GM12875 (cell line): Measurements from ENCODE around the gene KRTAP4-9.
"Not testable (repeated sequence)": the region's sequence is repeated elsewhere in the genome, so short reads cannot be mapped to it uniquely, and the experiment has no call there.

Experiments
- H3K4me3 ChIP-seq: one replicate; pipeline ENCODE4 v1.5.1; 2011; ENCODE audit warnings: low read depth, low read length, control low read depth
- TF ChIP-seq, protein P1 (sequence below): IDR thresholded peaks from 2 replicates; pipeline ENCODE4 v1.5.1; 2011; ENCODE audit warnings: low read depth, mild to moderate bottlenecking, control low read depth, inconsistent platforms, low read length, moderate library complexity, borderline replicate concordance; ENCODE audit not compliant: insufficient read depth

KRTAP4-9 gene

DNA sequence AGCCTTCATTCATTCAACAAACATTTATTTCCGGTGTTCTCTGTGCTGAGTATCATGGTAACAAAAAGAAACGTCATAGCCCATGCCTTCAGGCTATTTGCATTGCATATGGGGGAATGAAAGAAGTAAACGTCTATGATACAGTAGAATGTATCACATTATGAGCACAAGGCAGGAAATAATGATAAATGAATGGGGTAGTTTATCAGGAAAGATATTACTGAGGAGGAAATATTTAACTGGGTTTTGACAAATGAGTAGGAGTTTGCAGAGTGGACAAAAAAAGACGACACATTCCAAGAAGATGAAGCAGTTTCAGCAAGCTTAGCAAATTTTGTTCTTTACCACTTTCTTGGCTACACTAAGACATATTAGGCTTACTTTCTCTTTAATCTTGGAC lies 22.6 kb upstream of the KRTAP4-9 start:
- TF ChIP-seq, protein P1, sequence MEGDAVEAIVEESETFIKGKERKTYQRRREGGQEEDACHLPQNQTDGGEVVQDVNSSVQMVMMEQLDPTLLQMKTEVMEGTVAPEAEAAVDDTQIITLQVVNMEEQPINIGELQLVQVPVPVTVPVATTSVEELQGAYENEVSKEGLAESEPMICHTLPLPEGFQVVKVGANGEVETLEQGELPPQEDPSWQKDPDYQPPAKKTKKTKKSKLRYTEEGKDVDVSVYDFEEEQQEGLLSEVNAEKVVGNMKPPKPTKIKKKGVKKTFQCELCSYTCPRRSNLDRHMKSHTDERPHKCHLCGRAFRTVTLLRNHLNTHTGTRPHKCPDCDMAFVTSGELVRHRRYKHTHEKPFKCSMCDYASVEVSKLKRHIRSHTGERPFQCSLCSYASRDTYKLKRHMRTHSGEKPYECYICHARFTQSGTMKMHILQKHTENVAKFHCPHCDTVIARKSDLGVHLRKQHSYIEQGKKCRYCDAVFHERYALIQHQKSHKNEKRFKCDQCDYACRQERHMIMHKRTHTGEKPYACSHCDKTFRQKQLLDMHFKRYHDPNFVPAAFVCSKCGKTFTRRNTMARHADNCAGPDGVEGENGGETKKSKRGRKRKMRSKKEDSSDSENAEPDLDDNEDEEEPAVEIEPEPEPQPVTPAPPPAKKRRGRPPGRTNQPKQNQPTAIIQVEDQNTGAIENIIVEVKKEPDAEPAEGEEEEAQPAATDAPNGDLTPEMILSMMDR: no peak
- no peak overlapping the region for H3K4me3 ChIP-seq

DNA sequence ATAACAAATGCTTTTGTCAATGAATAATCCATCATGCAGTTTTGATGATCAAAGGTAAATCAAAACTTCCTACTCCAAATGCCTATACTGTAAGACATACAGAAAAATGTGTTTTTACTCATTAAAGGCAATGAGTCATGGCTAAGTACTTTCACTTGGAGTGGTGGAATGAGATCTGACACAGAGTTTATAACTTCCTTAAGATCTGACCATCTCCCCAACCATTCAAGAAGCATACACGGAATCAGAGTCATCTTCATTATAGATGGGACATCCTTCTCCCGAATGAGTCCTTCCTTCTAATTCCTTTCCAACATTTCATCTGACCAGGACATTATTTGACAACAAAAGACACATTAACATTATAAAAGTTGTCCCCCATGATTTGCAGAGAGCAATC lies 21.8 kb upstream of the KRTAP4-9 start:
- not testable (repeated sequence) for H3K4me3 ChIP-seq

DNA sequence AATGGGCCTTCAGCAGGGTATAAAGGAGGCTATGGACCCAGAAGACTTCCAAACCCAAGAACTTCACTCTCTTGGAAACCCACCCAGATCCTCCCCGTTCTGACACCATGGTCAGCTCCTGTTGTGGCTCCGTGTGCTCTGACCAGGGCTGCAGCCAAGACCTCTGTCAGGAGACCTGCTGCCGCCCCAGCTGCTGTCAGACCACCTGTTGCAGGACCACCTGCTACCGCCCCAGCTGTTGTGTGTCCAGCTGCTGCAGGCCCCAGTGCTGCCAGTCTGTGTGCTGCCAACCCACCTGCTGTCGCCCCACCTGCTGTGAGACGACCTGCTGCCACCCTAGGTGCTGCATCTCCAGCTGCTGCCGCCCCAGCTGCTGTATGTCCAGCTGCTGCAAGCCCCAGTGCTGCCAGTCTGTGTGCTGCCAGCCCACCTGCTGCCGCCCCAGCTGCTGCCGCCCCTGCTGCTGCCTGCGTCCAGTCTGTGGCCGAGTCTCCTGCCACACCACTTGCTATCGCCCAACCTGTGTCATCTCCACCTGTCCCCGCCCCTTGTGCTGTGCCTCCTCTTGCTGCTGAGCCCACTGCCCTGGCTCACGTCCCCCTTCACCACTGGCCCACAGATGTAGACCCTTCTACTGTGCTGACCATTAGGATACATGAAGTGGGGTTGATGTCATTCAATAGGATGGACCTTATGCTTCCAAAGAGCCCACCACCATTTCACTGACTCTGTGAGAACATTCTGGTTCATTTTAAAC lies 20.9 kb upstream of the KRTAP4-9 start, which contains the start of gene KRTAP4-7:
Gene KRTAP4-7, plus strand, starts transcription at position 51 of the 757 bp plus-strand sequence. Its CDS starts 57 bp downstream, at position 108.
- H3K4me3 ChIP-seq: not testable (repeated sequence)

DNA sequence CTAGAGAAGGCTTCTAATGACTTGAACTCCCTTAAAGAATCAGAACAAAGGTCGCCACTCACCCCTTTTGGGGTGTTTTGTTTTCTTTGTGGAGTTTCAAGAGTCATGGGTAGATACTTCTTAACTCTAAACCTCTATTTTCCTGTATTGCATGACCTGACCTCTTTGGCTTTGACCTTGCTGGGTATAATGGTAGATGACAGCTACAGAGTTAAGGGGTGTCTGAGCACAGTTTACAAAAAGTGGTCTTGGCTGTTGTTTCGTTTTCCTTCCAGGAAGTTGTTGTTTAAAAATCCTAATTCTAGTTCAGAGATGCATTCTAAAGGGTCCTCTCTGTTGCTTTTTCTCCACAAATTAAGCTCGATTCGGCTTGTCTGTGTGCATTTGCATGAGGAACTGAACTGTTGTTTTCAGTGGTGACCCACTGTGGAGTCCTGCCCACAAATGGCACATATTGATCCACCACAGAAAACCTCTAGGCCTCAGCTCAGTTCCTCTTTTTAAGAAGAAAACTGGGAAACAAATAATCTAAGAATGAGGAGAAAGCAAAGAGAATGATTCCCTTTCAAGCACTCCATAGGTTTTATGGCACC lies 16.3 kb upstream of the KRTAP4-9 start:
- H3K4me3 ChIP-seq: not testable (repeated sequence)

DNA sequence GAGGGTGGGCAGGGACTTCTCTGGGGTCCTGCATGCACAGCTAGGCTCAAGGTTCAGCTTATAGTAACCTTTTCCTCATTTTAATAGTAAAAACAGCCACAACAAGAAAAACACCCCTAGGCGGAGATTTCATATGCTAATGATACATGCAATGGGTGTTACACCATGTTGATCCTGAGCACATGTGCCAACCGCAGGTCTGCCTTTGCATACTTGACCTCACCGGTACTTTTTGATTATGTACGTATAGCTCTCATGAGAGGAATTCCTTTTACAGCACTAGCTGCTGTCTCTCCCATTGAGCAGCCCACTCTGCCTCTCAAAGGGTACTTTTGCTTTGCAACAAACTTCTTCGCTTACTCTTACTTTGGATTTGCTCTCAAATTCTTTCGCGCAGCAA lies 9.1 kb upstream of the KRTAP4-9 start:
- TF ChIP-seq, protein P1: no peak
- no peak overlapping the region for H3K4me3 ChIP-seq

DNA sequence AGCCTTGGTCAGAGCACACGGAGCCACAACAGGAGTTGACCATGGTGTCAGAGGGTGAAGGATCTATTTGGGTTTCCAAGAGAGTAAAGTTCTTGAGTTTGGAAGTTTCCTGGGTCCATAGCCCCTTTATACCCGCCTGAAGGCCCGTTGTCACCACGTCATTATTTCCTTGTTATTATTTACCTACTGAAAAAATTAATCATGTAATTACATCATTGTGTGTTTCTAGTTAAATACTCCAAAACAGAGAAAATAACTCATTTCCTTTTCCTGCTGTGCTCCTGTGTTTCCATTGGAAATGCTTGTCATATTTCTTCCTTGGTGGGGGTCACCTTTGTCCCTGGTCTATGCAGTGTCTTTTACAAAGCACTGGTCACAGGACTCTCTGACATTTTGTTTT lies 7.1 kb upstream of the KRTAP4-9 start, which contains the start of gene KRTAP4-8:
Gene KRTAP4-8, minus strand, starts transcription at position 101 of the 400 bp plus-strand sequence. Its CDS starts 58 bp downstream, at position 43.
- TF ChIP-seq, protein P1: no peak
- no peak within 1 kb of the TSS for H3K4me3 ChIP-seq

DNA sequence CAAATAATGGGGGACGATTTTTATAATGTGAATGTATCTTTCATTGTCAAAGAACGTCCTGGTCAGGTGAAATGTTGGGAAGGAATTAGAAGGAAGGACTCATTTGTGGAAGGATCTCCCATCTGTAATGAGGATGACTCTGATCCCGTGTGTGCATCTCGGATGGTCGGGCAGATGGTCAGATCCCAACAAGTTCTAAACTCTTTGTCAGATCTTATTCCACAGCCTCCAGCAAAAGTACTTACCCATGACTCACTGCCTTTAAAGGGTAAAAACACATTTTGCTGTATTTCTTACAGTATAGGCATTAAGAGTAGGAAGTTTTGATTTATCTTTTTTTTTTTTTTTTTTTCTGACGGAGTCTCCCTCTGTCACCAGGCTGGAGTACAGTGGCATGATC lies 6.7 kb upstream of the KRTAP4-9 start:
- TF ChIP-seq, protein P1: no peak
- no peak overlapping the region for H3K4me3 ChIP-seq

DNA sequence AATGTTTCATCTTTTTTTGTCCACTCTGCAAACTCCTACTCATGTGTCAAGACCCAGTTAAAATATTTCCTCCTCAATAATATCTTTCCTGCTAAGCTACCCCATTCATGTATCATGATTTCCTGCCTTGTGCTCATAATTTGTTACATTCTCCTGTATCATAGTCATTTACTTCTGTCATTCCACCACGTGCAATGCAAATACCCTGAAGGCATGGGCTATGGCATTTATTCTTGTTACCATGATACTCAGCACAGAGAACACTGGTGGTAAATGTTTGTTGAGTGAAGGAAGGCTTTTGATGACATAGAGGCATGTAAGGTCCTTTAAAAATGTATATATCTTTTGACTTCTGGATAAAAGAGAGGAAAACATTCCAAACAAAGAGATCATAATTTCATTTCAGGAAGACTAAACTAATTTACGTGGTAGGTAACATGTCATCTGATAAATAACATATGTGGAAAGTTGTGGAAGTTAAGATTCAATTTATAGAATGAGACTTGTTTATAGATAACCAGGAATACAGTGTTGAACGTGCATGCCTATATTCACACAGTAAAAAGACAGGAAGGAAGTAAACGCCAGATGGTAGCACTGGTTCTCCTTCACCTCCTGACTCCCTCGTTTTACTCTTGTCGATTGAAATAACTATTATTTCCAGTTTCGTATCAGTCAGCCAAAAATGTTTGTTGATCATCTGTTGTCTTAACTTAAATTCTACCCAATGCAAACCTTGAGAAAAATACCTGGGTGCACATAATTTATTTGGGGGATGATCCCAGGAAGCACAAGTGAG lies 5.3 kb upstream of the KRTAP4-9 start:
- H3K4me3 ChIP-seq: not testable (repeated sequence)

DNA sequence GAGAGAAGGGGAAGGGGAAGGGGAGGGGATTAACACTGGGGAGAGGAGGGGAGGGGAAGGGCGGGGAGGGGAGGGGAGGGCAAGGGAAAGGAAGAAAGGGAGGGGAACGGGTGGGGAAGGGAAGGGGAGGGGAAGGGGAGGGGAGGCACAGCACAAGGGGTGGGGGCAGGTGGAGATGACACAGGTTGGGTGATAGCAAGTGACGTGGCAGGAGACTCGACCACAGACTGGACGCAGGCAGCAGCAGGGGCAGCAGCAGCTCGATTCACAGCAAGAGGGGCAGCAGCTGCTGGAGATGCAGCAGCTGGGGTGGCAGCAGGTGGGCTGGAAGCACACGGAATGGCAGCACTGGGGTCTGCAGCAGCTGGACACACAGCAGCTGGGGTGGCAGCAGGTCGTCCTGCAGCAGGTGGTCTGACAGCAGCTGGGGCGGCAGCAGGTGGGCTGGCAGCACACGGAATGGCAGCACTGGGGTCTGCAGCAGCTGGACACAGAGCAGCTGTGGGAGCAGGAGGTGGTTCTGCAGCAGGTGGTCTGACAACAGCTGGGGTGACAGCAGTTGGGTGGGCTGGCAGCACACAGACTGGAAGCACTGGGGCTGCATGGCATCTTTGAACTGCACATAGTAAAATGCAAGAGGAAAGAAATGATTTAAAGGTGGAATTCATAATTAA lies 3.5 kb upstream of the KRTAP4-9 start, which contains the start of gene KRTAP4-16:
Gene KRTAP4-16, minus strand, starts transcription at position 624 of the 674 bp plus-strand sequence. Its CDS starts 0 bp downstream, at position 624.
- H3K4me3 ChIP-seq: no peak within 1 kb of the TSS
- TF ChIP-seq, protein P1: no peak
